ENCODE results near the gene NEDD8. TPM values are rescaled to one million over a fixed set of nuclear protein-coding genes. Genes with fewer than 3 reads are reported as not detected.

Gene NEDD8
- total RNA-seq, 2 experiments from 2014 or later = 187 to 217 TPM

GRCh38 chr14:24186831-24187538 is 45.2 kb downstream of the NEDD8 start:
- DNase-seq (no peak), ATAC-seq (no peak)
- H3K9me3 Mint-ChIP-seq (ENCODE audit: low read depth) = no peaks in the 10 kb centered on the region
- no peak overlapping the region for H3K27ac Mint-ChIP-seq
- intact Hi-C loops (cut with DNase I, micrococcal nuclease) = no loop called here
- peak overlapping the region; percentile 89 for H3K4me3 Mint-ChIP-seq
- H3K4me1 Mint-ChIP-seq = peaks cover 31% of the 10 kb centered on the region
- POLR2A ChIA-PET = interaction anchor here (1.9 to 2.0 kb wide), 2 partner anchors 26 to 72 kb away, joined by 5 to 6 read pairs; partner anchors contain the start of genes CHMP4A, DCAF11 and NRL
- peaks cover 41% of the 10 kb centered on the region for H3K36me3 Mint-ChIP-seq (ENCODE audit: low read depth)
- H3K27me3 Mint-ChIP-seq = no peaks in the 10 kb centered on the region
- CTCF ChIA-PET = interaction anchor here (0.9 to 2.0 kb wide), 6 partner anchors 14 to 121 kb away, joined by 3 to 8 read pairs (median 4); partner anchors contain the start of genes CIDEB, GMPR2, MDP1 and NEDD8

GRCh38 chr14:24185741-24186140 is 46.4 kb downstream of the NEDD8 start:
- CTCF ChIA-PET = interaction anchor here (0.7 to 2.5 kb wide), 4 partner anchors 25 to 146 kb away, joined by 3 to 7 read pairs (median 3); partner anchors contain the start of gene IRF9
- no peak overlapping the region for H3K27ac Mint-ChIP-seq
- H3K27me3 Mint-ChIP-seq = no peaks in the 10 kb centered on the region
- peaks cover 29% of the 10 kb centered on the region for H3K4me1 Mint-ChIP-seq
- DNase-seq (no peak), ATAC-seq (no peak)
- H3K9me3 Mint-ChIP-seq (ENCODE audit: low read depth) = no peaks in the 10 kb centered on the region
- intact Hi-C loops (cut with DNase I, micrococcal nuclease) = no loop called here
- POLR2A ChIA-PET = interaction anchor here (0.7 kb wide), 1 partner anchor 21 kb away, joined by 3 read pairs; no protein-coding TSS in a partner anchor
- no peak overlapping the region for H3K4me3 Mint-ChIP-seq
- peaks cover 36% of the 10 kb centered on the region for H3K36me3 Mint-ChIP-seq (ENCODE audit: low read depth)

GRCh38 chr14:24185026-24185425 is 47.1 kb downstream of the NEDD8 start:
- H3K36me3 Mint-ChIP-seq (ENCODE audit: low read depth) = peaks cover 34% of the 10 kb centered on the region
- DNase-seq = no peak
- ATAC-seq = no peak
- H3K4me1 Mint-ChIP-seq = peaks cover 27% of the 10 kb centered on the region
- no peaks in the 10 kb centered on the region for H3K27me3 Mint-ChIP-seq
- ChIA-PET CTCF (interaction anchor here (0.6 to 2.5 kb wide), 5 partner anchors 24 to 618 kb away, joined by 3 to 7 read pairs (median 3); partner anchors contain the start of gene IRF9), POLR2A (interaction anchor here (0.6 kb wide), 1 partner anchor 47 kb away, joined by 3 read pairs; no protein-coding TSS in a partner anchor)
- no peak overlapping the region for H3K27ac Mint-ChIP-seq
- H3K4me3 Mint-ChIP-seq = no peak overlapping the region
- intact Hi-C loops (cut with DNase I, micrococcal nuclease) = no loop called here
- no peaks in the 10 kb centered on the region for H3K9me3 Mint-ChIP-seq (ENCODE audit: low read depth)

GRCh38 chr14:24184104-24184970 is 47.8 kb downstream of the NEDD8 start:
- Mint-ChIP-seq H3K4me1 (peaks cover 22% of the 10 kb centered on the region), H3K9me3 (ENCODE audit: low read depth) (no peaks in the 10 kb centered on the region), H3K27me3 (no peaks in the 10 kb centered on the region), H3K4me3 (no peak overlapping the region), H3K36me3 (ENCODE audit: low read depth) (peaks cover 36% of the 10 kb centered on the region), H3K27ac (no peak overlapping the region)
- intact Hi-C loops (cut with DNase I, micrococcal nuclease) = no loop called here
- ChIA-PET POLR2A (interaction anchor here (0.6 kb wide), 2 partner anchors 28 to 46 kb away, joined by 3 to 8 read pairs; no protein-coding TSS in a partner anchor), CTCF (interaction anchor here (0.6 to 2.5 kb wide), 4 partner anchors 23 to 618 kb away, joined by 3 to 7 read pairs (median 4); partner anchors contain the start of genes CIDEB and IRF9)
- DNase-seq = no peak
- ATAC-seq = no peak

- ChIA-PET CTCF (interaction anchor here (0.6 to 1.4 kb wide), 3 partner anchors 94 to 126 kb away, joined by 3 to 6 read pairs (median 6); partner anchors contain the start of genes CIDEB and LTB4R2), POLR2A (no interaction called here)
- intact Hi-C loops (cut with DNase I, micrococcal nuclease) = no loop called here
- Mint-ChIP-seq H3K27me3 (no peaks in the 10 kb centered on the region), H3K9me3 (ENCODE audit: low read depth) (no peaks in the 10 kb centered on the region), H3K4me3 (no peak overlapping the region), H3K27ac (no peak overlapping the region), H3K36me3 (ENCODE audit: low read depth) (peaks cover 42% of the 10 kb centered on the region), H3K4me1 (peaks cover 14% of the 10 kb centered on the region)
- no peak for DNase-seq
- no peak for ATAC-seq
These were observed 49.1 kb downstream of the NEDD8 start for GRCh38 chr14:24183014-24183481.

GRCh38 chr14:24182110-24182882 is 49.9 kb downstream of the NEDD8 start:
- ChIA-PET CTCF (interaction anchor here (0.6 to 1.3 kb wide), 2 partner anchors 93 to 127 kb away, joined by 6 read pairs; partner anchors contain the start of gene LTB4R2), POLR2A (interaction anchor here (0.6 to 1.9 kb wide), 2 partner anchors 17 to 231 kb away, joined by 3 to 6 read pairs; no protein-coding TSS in a partner anchor)

GRCh38 chr14:24181371-24182077 is 50.6 kb downstream of the NEDD8 start:
- Mint-ChIP-seq H3K27ac (no peak overlapping the region), H3K4me1 (peaks cover 3% of the 10 kb centered on the region), H3K27me3 (no peaks in the 10 kb centered on the region), H3K36me3 (ENCODE audit: low read depth) (peaks cover 45% of the 10 kb centered on the region), H3K9me3 (ENCODE audit: low read depth) (no peaks in the 10 kb centered on the region), H3K4me3 (no peak overlapping the region)
- CTCF ChIA-PET = interaction anchor here (1.2 to 1.3 kb wide), 2 partner anchors 115 to 128 kb away, joined by 4 to 6 read pairs; partner anchors contain the start of gene LTB4R2
- POLR2A ChIA-PET = interaction anchor here (0.6 to 1.9 kb wide), 2 partner anchors 16 to 232 kb away, joined by 3 to 6 read pairs; no protein-coding TSS in a partner anchor
- DNase-seq = no peak
- intact Hi-C loops (cut with DNase I, micrococcal nuclease) = no loop called here
- ATAC-seq = no peak

More at GRCh38 chr14:24182110-24182882, 49.9 kb downstream of the NEDD8 start:
- no peaks in the 10 kb centered on the region for H3K27me3 Mint-ChIP-seq
- DNase-seq = no peak
- peaks cover 44% of the 10 kb centered on the region for H3K36me3 Mint-ChIP-seq (ENCODE audit: low read depth)
- H3K9me3 Mint-ChIP-seq (ENCODE audit: low read depth) = no peaks in the 10 kb centered on the region
- peaks cover 8% of the 10 kb centered on the region for H3K4me1 Mint-ChIP-seq
- peak overlapping the region; percentile 42 for H3K27ac Mint-ChIP-seq
- H3K4me3 Mint-ChIP-seq = no peak overlapping the region
- intact Hi-C loops (cut with DNase I, micrococcal nuclease) = no loop called here
- ATAC-seq = no peak

- Mint-ChIP-seq H3K4me1 (no peaks in the 10 kb centered on the region), H3K36me3 (ENCODE audit: low read depth) (peaks cover 37% of the 10 kb centered on the region), H3K9me3 (ENCODE audit: low read depth) (no peaks in the 10 kb centered on the region), H3K4me3 (no peak overlapping the region), H3K27me3 (no peaks in the 10 kb centered on the region), H3K27ac (no peak overlapping the region)
- intact Hi-C loops (cut with DNase I, micrococcal nuclease) = no loop called here
- ChIA-PET CTCF (interaction anchor here (0.5 to 1.3 kb wide), 5 partner anchors 19 to 116 kb away, joined by 3 to 6 read pairs (median 4); partner anchors contain the start of genes IRF9 and TINF2), POLR2A (interaction anchor here (2.8 kb wide), 1 partner anchor 11 kb away, joined by 12 read pairs; no protein-coding TSS in a partner anchor)
- peak; percentile 37 for ATAC-seq
- no peak for DNase-seq
These were observed 52.0 kb downstream of the NEDD8 start for GRCh38 chr14:24179961-24180796.

GRCh38 chr14:24179294-24179960 is 52.7 kb downstream of the NEDD8 start:
- no peak for ATAC-seq
- Mint-ChIP-seq H3K4me1 (no peaks in the 10 kb centered on the region), H3K4me3 (no peak overlapping the region), H3K36me3 (ENCODE audit: low read depth) (peaks cover 37% of the 10 kb centered on the region), H3K27ac (peak overlapping the region; percentile 25), H3K9me3 (ENCODE audit: low read depth) (no peaks in the 10 kb centered on the region), H3K27me3 (no peaks in the 10 kb centered on the region)
- intact Hi-C loops (cut with DNase I, micrococcal nuclease) = no loop called here
- DNase-seq = no peak
- POLR2A ChIA-PET = interaction anchor here (1.2 to 2.8 kb wide), 2 partner anchors 11 to 17 kb away, joined by 3 to 12 read pairs; no protein-coding TSS in a partner anchor
- CTCF ChIA-PET = interaction anchor here (0.7 to 1.3 kb wide), 3 partner anchors 19 to 117 kb away, joined by 3 to 6 read pairs (median 3); partner anchors contain the start of genes IRF9 and TINF2

Measured in activated CD4-positive, alpha-beta T cell treated with anti-CD3 and anti-CD28 coated beads for 36 hours (primary cell).